Pancreas (tissue), 10 donors: ENCODE data around the gene DCBLD1. TPM values are rescaled to one million over a fixed set of nuclear protein-coding genes. Genes with fewer than 3 reads are reported as not detected.

Experiments used
- ATAC-seq, 4 donors: fragments of 200-7000 bp; cut with Tn5 transposase; one replicate each; pipeline versions ENCODE4 v1.8.0 to v1.9.1; 2020; ENCODE audit warnings: mild to moderate bottlenecking in 4 of 4, moderate library complexity in 4 of 4
- DNase-seq, 6 donors: peaks; one replicate each; pipeline ENCODE4 v3.0.0-alpha.2; 2020
- FAIRE-seq: peaks from 2 replicates; lab custom pipeline; 2012; peaks lifted over from hg19 to GRCh38; lab: Jason Lieb, UNC
- H3K27ac ChIP-seq, 4 donors: fragments of 200-600 bp; sonication (generic); 1 replicate in 3 of 4; 2 replicates in 1 of 4; pipeline versions ENCODE4 v1.5.0 to v1.8.0; 2020
- H3K27me3 ChIP-seq, 4 donors: fragments of 200-600 bp; one replicate each; pipeline ENCODE4 v1.8.0; 2021
- H3K36me3 ChIP-seq, 3 donors: fragments of 200-600 bp; sonication (generic) in 1 of 3; one replicate each; pipeline versions ENCODE4 v1.5.0 to v1.8.0; 2020 to 2021
- H3K4me1 ChIP-seq, 3 donors: fragments of 200-600 bp; one replicate each; pipeline ENCODE4 v1.8.0; 2021
- H3K4me3 ChIP-seq, 4 donors: fragments of 200-600 bp; sonication (generic) in 2 of 4; one replicate each; pipeline versions ENCODE4 v1.5.0 to v1.8.0; 2020 to 2021
- H3K9me3 ChIP-seq, 4 donors: fragments of 200-600 bp; one replicate each; pipeline ENCODE4 v1.8.0; 2021
- WGBS, 2 donors: extraction: QIAGEN DNeasy Blood & Tissue Kit; methylation state at CpG; one replicate each; pipeline ENCODE4 v1.1.7; 2013; 5-methylcytosine and 5-hydroxymethylcytosine counted together
- intact Hi-C, 3 donors: fragments of 100-400 bp; cut with DNase I; formaldehyde crosslinking; loops; one replicate each; pipeline versions ENCODE4 v1.11.1 to v1.14.2; 2022
- polyA plus RNA-seq, 2 donors: library from polyadenylated mRNA; stranded (reverse); fragments of 200-250 nt; gene quantifications; one replicate each; pipeline ENCODE4 v1.2.3, GENCODE V29; 2013
- total RNA-seq, 6 donors: library from RNA; stranded (reverse); fragmentation: NEBNext Ultra II Directional in 4 of 6; extraction: Animal tissue kit (Norgen Biotek cat#: 25700) in 4 of 6; gene quantifications; one replicate each; pipeline versions ENCODE4 v1.2.1 to v1.2.4, GENCODE V29; 2021 to 2023
- TF ChIP-seq, protein P1 (sequence below), 4 donors: fragments of 200-600 bp; sonication (generic) in 3 of 4; IDR thresholded peaks; one replicate each; pipeline versions ENCODE4 v1.5.0 to v1.8.0; 2021; ENCODE audit warnings: antibody characterized with exemption in 4 of 4
- donor health status: healthy with polysubstance abuse.
- donor health status: DM: no; HTN: no; CAD: no; lungs with moderate emphysema.
- donor health status: DM: no; HTN: no; CAD: no.
- donor health status: control.
- donor health status: control.
- donor health status: Bipolar disorder and iron deficiency.
- donor health status: DM: yes; HTN: yes; CAD: no.
- donor health status: DM: no; HTN: no; CAD: no.
- donor health status: DM: no; HTN: no; CAD: no.
- donor health status: DM: yes; HTN: yes; CAD: no.

The DCBLD1 gene
- total and polyA plus RNA-seq, 8 donors, result 4.8 to 12.8 (median 6.4) TPM

DNA sequence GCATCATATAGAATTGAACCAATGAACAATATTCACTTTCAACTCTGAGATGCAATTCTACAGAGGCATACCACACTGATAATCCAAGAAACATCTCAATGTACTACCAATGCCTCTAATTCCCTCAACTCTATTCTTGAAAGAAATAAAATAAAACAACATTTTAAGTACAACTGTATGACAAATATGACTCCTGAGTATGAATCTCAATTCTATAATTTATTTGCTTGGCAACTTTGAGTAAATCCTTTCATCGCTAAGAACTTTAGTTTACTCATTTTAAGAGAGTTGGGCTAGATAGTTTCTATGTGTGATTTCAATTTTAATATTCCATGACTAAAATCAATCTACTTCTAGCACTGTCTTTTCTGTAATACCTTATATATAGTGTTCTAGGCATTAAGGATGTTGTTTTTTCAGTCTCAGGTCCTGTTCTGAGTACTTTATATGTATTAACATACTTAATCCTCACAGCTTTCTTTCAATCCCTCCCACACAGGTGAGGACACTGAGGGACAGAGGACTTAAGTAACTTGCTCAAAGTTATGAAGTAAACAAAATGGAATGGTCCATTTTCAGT is 86.4 kb downstream of the DCBLD1 start:
- FAIRE-seq, result no peak
- 0 to 72% methylated on average over 1 of the region's 1 CpG for WGBS, 2 donors

GRCh38 chr6:117573006-117573680 is 90.7 kb downstream of the DCBLD1 start:
- intact Hi-C loops, result no loop called here
- DNase-seq (no peak), FAIRE-seq (no peak), ATAC-seq (no peak)
- no peaks in the 10 kb centered on the region for H3K4me1 ChIP-seq
- no peaks in the 10 kb centered on the region for H3K27me3 ChIP-seq
- WGBS, 2 donors, result 89 to 94% methylated on average over 5 of the region's 5 CpGs
- H3K9me3 ChIP-seq, result no peaks in the 10 kb centered on the region
- H3K4me3 ChIP-seq, result no peak overlapping the region
- peaks cover 0 to 33% (median 10%) of the 10 kb centered on the region in 3 donors for H3K36me3 ChIP-seq
- H3K27ac ChIP-seq, result no peak overlapping the region
- TF ChIP-seq, protein P1, sequence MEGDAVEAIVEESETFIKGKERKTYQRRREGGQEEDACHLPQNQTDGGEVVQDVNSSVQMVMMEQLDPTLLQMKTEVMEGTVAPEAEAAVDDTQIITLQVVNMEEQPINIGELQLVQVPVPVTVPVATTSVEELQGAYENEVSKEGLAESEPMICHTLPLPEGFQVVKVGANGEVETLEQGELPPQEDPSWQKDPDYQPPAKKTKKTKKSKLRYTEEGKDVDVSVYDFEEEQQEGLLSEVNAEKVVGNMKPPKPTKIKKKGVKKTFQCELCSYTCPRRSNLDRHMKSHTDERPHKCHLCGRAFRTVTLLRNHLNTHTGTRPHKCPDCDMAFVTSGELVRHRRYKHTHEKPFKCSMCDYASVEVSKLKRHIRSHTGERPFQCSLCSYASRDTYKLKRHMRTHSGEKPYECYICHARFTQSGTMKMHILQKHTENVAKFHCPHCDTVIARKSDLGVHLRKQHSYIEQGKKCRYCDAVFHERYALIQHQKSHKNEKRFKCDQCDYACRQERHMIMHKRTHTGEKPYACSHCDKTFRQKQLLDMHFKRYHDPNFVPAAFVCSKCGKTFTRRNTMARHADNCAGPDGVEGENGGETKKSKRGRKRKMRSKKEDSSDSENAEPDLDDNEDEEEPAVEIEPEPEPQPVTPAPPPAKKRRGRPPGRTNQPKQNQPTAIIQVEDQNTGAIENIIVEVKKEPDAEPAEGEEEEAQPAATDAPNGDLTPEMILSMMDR (IDR thresholded peaks at IDR 0.05), result no peak

More for the DNA sequence above, 86.4 kb downstream of the DCBLD1 start:
- H3K4me3 ChIP-seq, result no peak overlapping the region
- H3K4me1 ChIP-seq, result no peaks in the 10 kb centered on the region
- H3K9me3 ChIP-seq, result no peaks in the 10 kb centered on the region
- TF ChIP-seq, protein P1 (IDR thresholded peaks at IDR 0.05), result no peak
- peaks cover 0 to 40% (median 19%) of the 10 kb centered on the region in 3 donors for H3K36me3 ChIP-seq
- no peak overlapping the region for H3K27ac ChIP-seq
- DNase-seq (no peak), ATAC-seq (no peak)
- no peaks in the 10 kb centered on the region for H3K27me3 ChIP-seq
- intact Hi-C loops, result no loop called here

DNA sequence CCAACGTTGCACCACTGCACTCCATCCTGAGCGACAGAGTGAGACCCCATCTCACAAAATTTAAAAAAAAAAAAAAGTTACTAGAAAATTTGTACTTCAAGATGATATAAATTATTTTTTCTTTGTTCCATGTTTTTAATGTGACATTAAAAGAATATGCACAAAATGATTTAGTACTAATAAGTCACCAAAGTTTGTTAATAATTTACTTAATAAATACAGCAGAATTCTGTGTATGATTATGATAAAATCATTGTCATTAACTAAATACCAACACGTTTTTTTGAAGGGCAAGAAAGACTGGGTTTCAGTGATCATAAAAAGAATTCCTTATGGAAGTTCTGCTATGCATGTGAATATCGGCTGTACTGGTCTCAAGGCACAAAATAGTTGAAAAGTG is 91.7 kb downstream of the DCBLD1 start:
- intact Hi-C loops, result no loop called here
- Histone ChIP-seq H3K27ac (no peak overlapping the region), H3K4me1 (no peaks in the 10 kb centered on the region), H3K9me3 (no peaks in the 10 kb centered on the region), H3K27me3 (no peaks in the 10 kb centered on the region), H3K4me3 (no peak overlapping the region), H3K36me3 (peaks cover 0 to 23% (median 3%) of the 10 kb centered on the region in 3 donors)
- DNase-seq (no peak), ATAC-seq (no peak), FAIRE-seq (no peak)
- TF ChIP-seq, protein P1 (IDR thresholded peaks at IDR 0.05), result no peak
- 59 to 64% methylated on average over 4 of the region's 4 CpGs for WGBS, 2 donors

DNA sequence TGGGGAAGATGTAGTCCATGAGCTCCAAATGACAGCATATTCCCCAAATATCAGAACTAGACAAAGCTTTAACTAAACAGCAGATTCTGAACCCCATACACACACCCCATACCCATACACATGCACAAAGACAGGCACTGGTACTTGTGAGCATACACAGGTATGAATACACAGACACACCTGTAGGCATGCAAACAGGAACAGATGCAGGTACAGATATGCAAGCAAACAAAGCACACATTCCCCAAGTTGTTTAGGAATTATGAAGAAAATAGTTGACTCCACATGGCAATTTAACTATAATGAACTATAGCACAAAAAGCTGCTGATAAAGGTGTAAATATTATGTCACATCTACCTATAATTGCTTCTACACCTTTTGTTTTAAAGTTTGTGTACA is 103.2 kb downstream of the DCBLD1 start:
- no peak overlapping the region for H3K4me3 ChIP-seq
- no peak overlapping the region for H3K27ac ChIP-seq
- ATAC-seq (no peak), FAIRE-seq (no peak), DNase-seq (no peak)
- peaks cover 0 to 7% (median 0%) of the 10 kb centered on the region in 3 donors for H3K36me3 ChIP-seq
- no peaks in the 10 kb centered on the region for H3K9me3 ChIP-seq
- TF ChIP-seq, protein P1 (IDR thresholded peaks at IDR 0.05), result no peak
- intact Hi-C loops, result no loop called here
- no peaks in the 10 kb centered on the region for H3K4me1 ChIP-seq
- no peaks in the 10 kb centered on the region for H3K27me3 ChIP-seq

DNA sequence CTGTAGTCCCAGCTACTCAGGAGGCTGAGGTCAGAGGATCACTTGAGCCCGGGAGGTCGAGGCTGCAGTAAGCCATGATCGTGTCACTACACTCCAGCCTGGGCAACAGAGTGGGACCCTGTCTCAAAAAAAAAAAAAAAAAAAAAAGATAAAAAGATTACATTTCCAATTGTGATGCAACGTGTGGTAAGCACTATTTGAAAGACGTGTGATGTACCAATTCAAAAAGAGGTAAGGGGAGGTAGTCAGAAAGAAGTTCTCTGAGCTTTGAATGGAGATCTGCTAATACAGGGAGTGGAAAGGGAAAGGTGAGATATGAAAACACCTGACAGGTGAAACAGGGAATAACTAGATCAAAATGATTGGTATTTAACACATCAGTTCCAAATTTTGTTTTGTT is 108.0 kb downstream of the DCBLD1 start:
- Histone ChIP-seq H3K4me3 (no peak overlapping the region), H3K9me3 (no peaks in the 10 kb centered on the region), H3K36me3 (peaks cover 0 to 7% (median 0%) of the 10 kb centered on the region in 3 donors), H3K4me1 (peaks cover 0 to 4% (median 0%) of the 10 kb centered on the region in 3 donors), H3K27ac (no peak overlapping the region), H3K27me3 (no peaks in the 10 kb centered on the region)
- DNase-seq, result no peak
- intact Hi-C loops, result no loop called here
- ATAC-seq, result no peak
- FAIRE-seq, result no peak
- TF ChIP-seq, protein P1 (IDR thresholded peaks at IDR 0.05), result no peak
- 88 to 94% methylated on average over 5 of the region's 5 CpGs for WGBS, 2 donors
